HG03354 (cell line): ENCODE results near the gene MYH8.

ENCODE experiments used
- ATAC-seq: cut with Tn5 transposase; IDR thresholded peaks from one replicate; pipeline ENCODE4 v1.9.1; 2021; ENCODE audit warnings: mild to moderate bottlenecking; ENCODE audit not compliant: unreplicated experiment, poor library complexity, severe bottlenecking

Gene MYH8

GRCh38 chr17:10385871-10386270, 35.9 kb downstream of the MYH8 start:
- no peak for ATAC-seq

- no peak for ATAC-seq
These were observed 37.6 kb downstream of the MYH8 start for GRCh38 chr17:10384175-10384574.

GRCh38 chr17:10380631-10381408, 40.9 kb downstream of the MYH8 start:
- no peak for ATAC-seq

- no peak for ATAC-seq
These were observed 48.8 kb downstream of the MYH8 start, which contains the start of gene MYH13 for GRCh38 chr17:10372906-10373305. Gene MYH13, minus strand, starts transcription at chr17:10373006. Its CDS starts 8,476 bp downstream, at chr17:10364530.

- no peak for ATAC-seq
These were observed 51.6 kb downstream of the MYH8 start for GRCh38 chr17:10370016-10370608.

- ATAC-seq: no peak
These were observed 52.5 kb downstream of the MYH8 start for GRCh38 chr17:10369239-10369638.

- no peak for ATAC-seq
These were observed 53.2 kb downstream of the MYH8 start for GRCh38 chr17:10368561-10368960.

GRCh38 chr17:10360578-10360977, 61.2 kb downstream of the MYH8 start:
- ATAC-seq: no peak

GRCh38 chr17:10357768-10358167, 64.0 kb downstream of the MYH8 start:
- no peak for ATAC-seq

- no peak for ATAC-seq
These were observed 67.1 kb downstream of the MYH8 start for GRCh38 chr17:10354651-10355050.

- no peak for ATAC-seq
These were observed 68.9 kb downstream of the MYH8 start for GRCh38 chr17:10352893-10353292.

GRCh38 chr17:10349403-10349802, 72.3 kb downstream of the MYH8 start:
- no peak for ATAC-seq

GRCh38 chr17:10344816-10345215, 76.9 kb downstream of the MYH8 start:
- ATAC-seq: no peak
